Neural cell (in vitro differentiated cells): ENCODE results near the gene YY1.

Experiments used
- CTCF ChIP-seq: fragments of 450-650 bp; IDR thresholded peaks from 2 replicates; pipeline ENCODE4 v1.5.1; 2014; ENCODE audit warnings: antibody characterized with exemption, mild to moderate bottlenecking, moderate library complexity; ENCODE audit not compliant: poor library complexity, severe bottlenecking
- EZH2 ChIP-seq: fragments of 200-600, 300-800 bp; shearing (Covaris generic), sonication (generic); IDR thresholded peaks from 2 replicates; pipeline ENCODE4 v1.6.1; 2014; ENCODE audit warnings: antibody characterized with exemption, low read length, borderline replicate concordance, mild to moderate bottlenecking; ENCODE audit not compliant: insufficient read depth, poor library complexity, severe bottlenecking
- MXI1 ChIP-seq: fragments of 450-650 bp; conservative IDR thresholded peaks from 2 replicates; pipeline ENCODE4 v1.6.1; 2014; ENCODE audit warnings: antibody characterized with exemption, mild to moderate bottlenecking; ENCODE audit not compliant: poor library complexity, severe bottlenecking
- POLR2AphosphoS5 ChIP-seq: IDR thresholded peaks from 2 replicates; pipeline ENCODE4 v1.6.1; 2012
- RAD21 ChIP-seq: fragments of 450-650 bp; conservative IDR thresholded peaks from 2 replicates; pipeline ENCODE4 v1.6.1; 2014; ENCODE audit warnings: antibody characterized with exemption, mild to moderate bottlenecking, moderate library complexity

- TF ChIP-seq EZH2 (no peak), CTCF (no peak), MXI1 (no peak), RAD21 (no peak), POLR2AphosphoS5 (no peak)
These were observed 84.4 kb downstream of the YY1 start, which contains the start of gene SLC25A47 for GRCh38 chr14:100323121-100323941.
